CD4-positive, alpha-beta T cell treated with Interleukin-4 for 4 hours (primary cell): ENCODE results near the gene PDE7B.
"Not testable (repeated sequence)": the region's sequence is repeated elsewhere in the genome, so short reads cannot be mapped to it uniquely, and the experiment has no call there.

Source experiments
- DNase-seq: peaks from one replicate; pipeline ENCODE4 v3.0.0-alpha.2; 2020

Gene PDE7B

GRCh38 chr6:136077834-136078576, 226.5 kb downstream of the PDE7B start:
- no peak for DNase-seq

- no peak for DNase-seq
Measured at GRCh38 chr6:136079701-136080565, 228.4 kb downstream of the PDE7B start.

GRCh38 chr6:136083540-136083939, 232.0 kb downstream of the PDE7B start:
- DNase-seq: no peak

- DNase-seq: no peak
Measured at GRCh38 chr6:136084403-136084802, 232.9 kb downstream of the PDE7B start.

- no peak for DNase-seq
Measured at GRCh38 chr6:136085370-136086115, 234.0 kb downstream of the PDE7B start.

- DNase-seq: no peak
Measured at GRCh38 chr6:136086686-136087085, 235.2 kb downstream of the PDE7B start.

GRCh38 chr6:136087986-136088385, 236.5 kb downstream of the PDE7B start:
- DNase-seq: no peak

GRCh38 chr6:136088693-136089092, 237.2 kb downstream of the PDE7B start:
- no peak for DNase-seq

GRCh38 chr6:136089876-136090275, 238.4 kb downstream of the PDE7B start:
- DNase-seq: no peak

GRCh38 chr6:136090929-136091328, 239.4 kb downstream of the PDE7B start:
- DNase-seq: no peak

- no peak for DNase-seq
Measured at GRCh38 chr6:136092897-136093296, 241.4 kb downstream of the PDE7B start.

- DNase-seq: no peak
Measured at GRCh38 chr6:136093835-136094234, 242.3 kb downstream of the PDE7B start.

- no peak for DNase-seq
Measured at GRCh38 chr6:136094812-136095211, 243.3 kb downstream of the PDE7B start.

- no peak for DNase-seq
Measured at GRCh38 chr6:136095986-136096385, 244.5 kb downstream of the PDE7B start.

- DNase-seq: no peak
Measured at GRCh38 chr6:136102991-136103688, 251.6 kb downstream of the PDE7B start.

- no peak for DNase-seq
Measured at GRCh38 chr6:136103763-136104311, 252.3 kb downstream of the PDE7B start.

GRCh38 chr6:136104556-136104955, 253.1 kb downstream of the PDE7B start:
- no peak for DNase-seq

- DNase-seq: not testable (repeated sequence)
Measured at GRCh38 chr6:136105797-136106196, 254.3 kb downstream of the PDE7B start.

- no peak for DNase-seq
Measured at GRCh38 chr6:136108361-136108945, 257.0 kb downstream of the PDE7B start.

- DNase-seq: no peak
Measured at GRCh38 chr6:136111831-136112230, 260.3 kb downstream of the PDE7B start.

- no peak for DNase-seq
Measured at GRCh38 chr6:136112262-136112661, 260.8 kb downstream of the PDE7B start.

GRCh38 chr6:136113736-136114173, 262.3 kb downstream of the PDE7B start:
- no peak for DNase-seq
